Uterus (tissue), 4 donors: ENCODE data around the gene USP40. TPM values are rescaled to one million over a fixed set of nuclear protein-coding genes. Genes with fewer than 3 reads are reported as not detected.

ENCODE experiments used
- DNase-seq, 2 donors: peaks; one replicate each; pipeline ENCODE4 v3.0.0-alpha.2; 2019 to 2020
- H3K27ac ChIP-seq, 2 donors: fragments of 200-600 bp; sonication (generic); 1 replicate in 1 of 2; 2 replicates in 1 of 2; pipeline ENCODE4 v1.5.1; 2016 to 2018
- H3K27me3 ChIP-seq, 2 donors: fragments of 200-600 bp; sonication (generic); one replicate each; pipeline ENCODE4 v1.5.1; 2018 to 2019; ENCODE audit warnings: control low read depth in 1 of 2
- H3K36me3 ChIP-seq, 2 donors: fragments of 200-600 bp; sonication (generic); one replicate each; pipeline ENCODE4 v1.5.1; 2019; ENCODE audit warnings: control low read depth in 1 of 2
- H3K4me1 ChIP-seq, 2 donors: fragments of 200-600 bp; sonication (generic); one replicate each; pipeline ENCODE4 v1.5.1; 2018 to 2019; ENCODE audit warnings: control low read depth in 1 of 2
- H3K4me3 ChIP-seq, 2 donors: fragments of 200-600 bp; sonication (generic); 1 replicate in 1 of 2; 2 replicates in 1 of 2; pipeline ENCODE4 v1.5.1; 2018 to 2019; ENCODE audit warnings: mild to moderate bottlenecking in 1 of 2
- H3K9me3 ChIP-seq, 2 donors: fragments of 200-600 bp; sonication (generic); one replicate each; pipeline ENCODE4 v1.5.1; 2019; ENCODE audit warnings: control low read depth in 1 of 2
- CTCF ChIP-seq, 4 experiments: fragments of 200-600 bp in 2 of 4; fragments of 450-650 bp in 2 of 4; sonication (generic) in 2 of 4; IDR thresholded peaks; one replicate each; pipeline ENCODE4 v1.5.1; 2016 to 2019; ENCODE audit warnings: antibody characterized with exemption in 4 of 4, mild to moderate bottlenecking in 2 of 4, moderate library complexity in 1 of 4
- POLR2A ChIP-seq, 2 donors: fragments of 450-650 bp; IDR thresholded peaks; one replicate each; pipeline ENCODE4 v1.6.1; 2016; ENCODE audit warnings: antibody characterized with exemption in 2 of 2, mild to moderate bottlenecking in 1 of 2, moderate library complexity in 1 of 2
- intact Hi-C: fragments of 100-400 bp; cut with DNase I; formaldehyde crosslinking; loops from one replicate; pipeline ENCODE4 v1.15.1; 2023; ENCODE audit warnings: low total_unique reads
- total RNA-seq, 4 donors: library from RNA; depleted of rRNA in 3 of 4; stranded (reverse); fragments of >200 nt in 3 of 4; gene quantifications; one replicate each; pipeline versions ENCODE4 v1.1.0 to v1.2.4, GENCODE V29; 2014 to 2023
- donor health status: DM: yes; HTN: yes; CAD: no.

USP40 gene
- total RNA-seq, 4 donors from 2014 or later, result 14.7 to 60.2 (median 49.5) TPM

- DNase-seq, result no peak
- intact Hi-C loops, result no loop called here
- no peaks in the 10 kb centered on the region for H3K9me3 ChIP-seq
- no peak for TF ChIP-seq POLR2A (IDR thresholded peaks at IDR 0.05)
- no peak for TF ChIP-seq CTCF (IDR thresholded peaks at IDR 0.05)
- H3K27ac ChIP-seq, result no peak overlapping the region
- H3K27me3 ChIP-seq, result no peaks in the 10 kb centered on the region
- no peaks in the 10 kb centered on the region for H3K4me1 ChIP-seq
- no peaks in the 10 kb centered on the region for H3K36me3 ChIP-seq
- H3K4me3 ChIP-seq, result no peak overlapping the region
Observed at GRCh38 chr2:233436191-233436581, 130.4 kb downstream of the USP40 start.

GRCh38 chr2:233435436-233436190 is 131.0 kb downstream of the USP40 start:
- H3K4me1 ChIP-seq, result no peaks in the 10 kb centered on the region
- DNase-seq, result no peak
- no peak overlapping the region for H3K27ac ChIP-seq
- H3K4me3 ChIP-seq, result no peak overlapping the region
- TF ChIP-seq POLR2A (IDR thresholded peaks at IDR 0.05) (no peak), CTCF (IDR thresholded peaks at IDR 0.05) (no peak)
- no peaks in the 10 kb centered on the region for H3K9me3 ChIP-seq
- intact Hi-C loops, result no loop called here
- no peaks in the 10 kb centered on the region for H3K36me3 ChIP-seq
- H3K27me3 ChIP-seq, result no peaks in the 10 kb centered on the region

- Histone ChIP-seq H3K36me3 (no peaks in the 10 kb centered on the region), H3K27ac (no peak overlapping the region), H3K4me1 (no peaks in the 10 kb centered on the region), H3K9me3 (no peaks in the 10 kb centered on the region), H3K4me3 (no peak overlapping the region), H3K27me3 (no peaks in the 10 kb centered on the region)
- TF ChIP-seq CTCF (IDR thresholded peaks at IDR 0.05), result no peak
- TF ChIP-seq POLR2A (IDR thresholded peaks at IDR 0.05), result no peak
- DNase-seq, result no peak
- intact Hi-C loops, result no loop called here
Observed at GRCh38 chr2:233434666-233435330, 131.8 kb downstream of the USP40 start.

GRCh38 chr2:233433794-233434193 is 132.8 kb downstream of the USP40 start:
- no peaks in the 10 kb centered on the region for H3K36me3 ChIP-seq

More at GRCh38 chr2:233433794-233434193, 132.8 kb downstream of the USP40 start:
- no peak for DNase-seq
- no peaks in the 10 kb centered on the region for H3K4me1 ChIP-seq
- no peak overlapping the region for H3K4me3 ChIP-seq
- intact Hi-C loops, result no loop called here
- H3K9me3 ChIP-seq, result no peaks in the 10 kb centered on the region
- H3K27ac ChIP-seq, result no peak overlapping the region
- TF ChIP-seq CTCF (IDR thresholded peaks at IDR 0.05) (no peak), POLR2A (IDR thresholded peaks at IDR 0.05) (no peak)
- H3K27me3 ChIP-seq, result no peaks in the 10 kb centered on the region
